HEK293 (cell line): ENCODE measurements around the gene HMCN1.
"Not testable (repeated sequence)": the region's sequence is repeated elsewhere in the genome, so short reads cannot be mapped to it uniquely, and the experiment has no call there.

Experiments used
- CTCF ChIA-PET: fragments of 350-600 bp; formaldehyde crosslinking; extraction: SDS; loops from one replicate; lab custom pipeline; 2021; ENCODE audit warnings: antibody characterized with exemption; lab: Yijun Ruan, JAX
- POLR2A ChIA-PET: fragments of 300-600 bp; formaldehyde crosslinking; extraction: SDS; loops from one replicate; lab custom pipeline; 2020; ENCODE audit warnings: antibody characterized with exemption, inconsistent platforms; lab: Yijun Ruan, JAX
- H3K27ac ChIP-seq: fragments of 200-500 bp; sonication (Bioruptor generic); 2 replicates; pipeline ENCODE4 v1.5.1; 2014; ENCODE audit warnings: low read depth, low read length, control low read depth, inconsistent platforms; ENCODE audit errors: extremely low read depth
- H3K36me3 ChIP-seq, 2 experiments: fragments of 200-500 bp in 1 of 2; sonication (Bioruptor generic) in 1 of 2; 1 replicate in 1 of 2; 2 replicates in 1 of 2; pipeline ENCODE4 v1.5.1; 2014 to 2017; ENCODE audit warnings: inconsistent platforms in 2 of 2, low read length in 2 of 2; ENCODE audit not compliant: control insufficient read depth in 2 of 2, insufficient read depth in 1 of 2
- H3K4me1 ChIP-seq: fragments of 200-500 bp; sonication (Bioruptor generic); 2 replicates; pipeline ENCODE4 v1.5.1; 2014; ENCODE audit warnings: mild to moderate bottlenecking, low read length, inconsistent platforms; ENCODE audit not compliant: control insufficient read depth, insufficient read depth
- H3K4me3 ChIP-seq: 2 replicates; pipeline ENCODE4 v1.5.1; 2011; ENCODE audit warnings: low read depth, mild to moderate bottlenecking, control low read depth, low read length, moderate library complexity
- H3K9me3 ChIP-seq: fragments of 200-500 bp; sonication (Bioruptor generic); 2 replicates; pipeline ENCODE4 v1.5.1; 2014; ENCODE audit warnings: low read depth, low read length, inconsistent platforms; ENCODE audit not compliant: control insufficient read depth, insufficient read depth
- EGR2 ChIP-seq: fragments of 450-650 bp; formaldehyde crosslinking; IDR thresholded peaks from 2 replicates; pipeline ENCODE4 v1.5.1; 2016; ENCODE audit warnings: low read depth, missing biosample characterization, missing genetic modification characterization
- GLI4 ChIP-seq: fragments of 450-650 bp; formaldehyde crosslinking; IDR thresholded peaks from 2 replicates; pipeline ENCODE4 v1.5.1; 2016; ENCODE audit warnings: missing biosample characterization, missing genetic modification characterization
- GLIS1 ChIP-seq: fragments of 450-650 bp; formaldehyde crosslinking; IDR thresholded peaks from 2 replicates; pipeline ENCODE4 v1.5.1; 2016; ENCODE audit warnings: missing biosample characterization, missing genetic modification characterization
- HOXA7 ChIP-seq: sonication (generic); formaldehyde crosslinking; IDR thresholded peaks from 2 replicates; pipeline ENCODE4 v1.8.1; 2022; ENCODE audit warnings: missing genetic modification reagents, borderline replicate concordance
- MYNN ChIP-seq: fragments of 450-650 bp; formaldehyde crosslinking; IDR thresholded peaks from 2 replicates; pipeline ENCODE4 v1.5.1; 2016; ENCODE audit warnings: missing biosample characterization, missing genetic modification characterization, borderline replicate concordance
- SCRT2 ChIP-seq: fragments of 450-650 bp; formaldehyde crosslinking; IDR thresholded peaks from 2 replicates; pipeline ENCODE4 v1.5.1; 2016; ENCODE audit warnings: missing biosample characterization, missing genetic modification characterization
- ZBTB21 ChIP-seq: fragments of 450-650 bp; formaldehyde crosslinking; IDR thresholded peaks from 2 replicates; pipeline ENCODE4 v1.5.1; 2017; ENCODE audit warnings: missing biosample characterization, missing genetic modification characterization
- ZFP3 ChIP-seq: fragments of 450-650 bp; formaldehyde crosslinking; IDR thresholded peaks from 2 replicates; pipeline ENCODE4 v1.5.1; 2016; ENCODE audit warnings: low read depth, missing biosample characterization, missing genetic modification characterization
- ZFP37 ChIP-seq: fragments of 450-650 bp; formaldehyde crosslinking; IDR thresholded peaks from 2 replicates; pipeline ENCODE4 v1.5.1; 2016; ENCODE audit warnings: missing biosample characterization, missing genetic modification characterization
- ZNF223 ChIP-seq: fragments of 450-650 bp; formaldehyde crosslinking; IDR thresholded peaks from 2 replicates; pipeline ENCODE4 v1.5.1; 2016; ENCODE audit warnings: missing biosample characterization, missing genetic modification characterization
- ZNF24 ChIP-seq: fragments of 450-650 bp; formaldehyde crosslinking; IDR thresholded peaks from 2 replicates; pipeline ENCODE4 v1.5.1; 2016; ENCODE audit warnings: missing biosample characterization, missing genetic modification characterization
- ZNF266 ChIP-seq: fragments of 450-650 bp; formaldehyde crosslinking; IDR thresholded peaks from 2 replicates; pipeline ENCODE4 v1.5.1; 2016; ENCODE audit warnings: missing biosample characterization, missing genetic modification characterization, low read depth
- ZNF48 ChIP-seq: fragments of 450-650 bp; formaldehyde crosslinking; IDR thresholded peaks from 2 replicates; pipeline ENCODE4 v1.5.1; 2016; ENCODE audit warnings: missing biosample characterization, missing genetic modification characterization
- ZNF521 ChIP-seq: fragments of 450-650 bp; formaldehyde crosslinking; IDR thresholded peaks from 2 replicates; pipeline ENCODE4 v1.5.1; 2017; ENCODE audit warnings: missing biosample characterization, mild to moderate bottlenecking, missing genetic modification characterization
- ZNF596 ChIP-seq: fragments of 450-650 bp; IDR thresholded peaks from 2 replicates; pipeline ENCODE4 v1.5.0; 2018; ENCODE audit warnings: missing biosample characterization, mild to moderate bottlenecking, missing genetic modification characterization, moderate library complexity
- ZNF658 ChIP-seq: fragments of 450-650 bp; formaldehyde crosslinking; IDR thresholded peaks from 2 replicates; pipeline ENCODE4; 2016; ENCODE audit warnings: missing biosample characterization, missing genetic modification characterization
- ZNF701 ChIP-seq: fragments of 450-650 bp; formaldehyde crosslinking; IDR thresholded peaks from 2 replicates; pipeline ENCODE4 v1.5.1; 2016; ENCODE audit warnings: missing biosample characterization, missing genetic modification characterization
- ZNF707 ChIP-seq: fragments of 450-650 bp; formaldehyde crosslinking; IDR thresholded peaks from 2 replicates; pipeline ENCODE4 v1.5.1; 2016; ENCODE audit warnings: missing biosample characterization, missing genetic modification characterization
- ZNF777 ChIP-seq: fragments of 450-650 bp; formaldehyde crosslinking; IDR thresholded peaks from 2 replicates; pipeline ENCODE4 v1.5.1; 2017; ENCODE audit warnings: missing biosample characterization, missing genetic modification characterization, borderline replicate concordance
- ZXDB ChIP-seq: fragments of 450-650 bp; formaldehyde crosslinking; IDR thresholded peaks from 2 replicates; pipeline ENCODE4 v1.5.1; 2016; ENCODE audit warnings: missing biosample characterization, missing genetic modification characterization
- TF ChIP-seq, protein P1 (sequence below): fragments of 450-650 bp; formaldehyde crosslinking; IDR thresholded peaks from 2 replicates; pipeline ENCODE4 v1.5.1; 2016; ENCODE audit warnings: missing biosample characterization, missing genetic modification characterization

Gene HMCN1

DNA sequence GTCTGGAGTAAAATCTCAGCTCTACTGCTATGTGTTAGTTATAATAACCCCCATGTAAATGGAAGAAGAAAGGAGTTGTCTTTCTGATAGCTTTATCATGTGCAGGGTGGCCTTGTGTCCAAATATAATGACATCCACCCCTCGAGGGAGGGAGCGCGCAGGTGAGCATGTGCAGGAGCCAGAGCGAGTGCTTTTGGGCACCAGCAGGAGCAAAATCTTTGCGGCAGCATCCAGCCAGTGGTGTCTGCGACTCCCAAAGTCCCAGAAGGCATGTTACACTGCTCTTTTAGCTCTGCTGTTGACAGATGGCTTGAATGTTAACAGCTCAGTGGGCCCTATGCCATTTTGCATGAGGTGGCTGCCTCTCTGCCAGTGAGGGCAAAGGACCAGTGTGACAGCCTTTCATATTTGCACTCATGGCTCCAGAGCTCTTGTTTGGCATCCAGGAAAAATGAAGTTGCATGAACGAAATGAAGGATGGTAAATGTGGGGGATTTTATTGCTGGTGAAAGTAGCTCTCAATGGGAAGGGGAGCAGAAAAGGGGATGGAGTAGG is 146.7 kb downstream of the HMCN1 start (continued):
- TF ChIP-seq ZFP3 (tag by site-specific recombination) (no peak), ZNF777 (tag by site-specific recombination) (no peak)

DNA sequence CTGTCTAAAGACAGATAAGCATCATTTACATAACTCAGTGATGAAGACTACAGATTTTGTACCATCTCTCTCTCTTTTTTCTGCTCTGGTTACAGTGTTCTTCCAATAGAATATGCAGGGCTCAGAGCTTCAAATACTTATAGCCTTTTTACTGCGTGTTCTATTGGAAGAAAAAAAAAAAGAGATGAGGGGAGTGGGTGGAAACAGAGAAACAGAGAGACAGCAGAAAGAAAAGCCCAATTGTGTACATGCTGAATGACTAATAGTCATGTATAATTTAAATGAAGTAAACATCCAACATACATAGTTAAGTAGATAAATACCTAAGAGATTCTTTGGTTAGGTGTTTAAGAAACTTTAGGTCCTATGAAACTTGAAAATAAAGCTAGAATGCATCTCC is 151.9 kb downstream of the HMCN1 start:
- Histone ChIP-seq H3K27ac (no peak overlapping the region), H3K9me3 (no peaks in the 10 kb centered on the region), H3K4me3 (no peak overlapping the region), H3K36me3 (no peaks in the 10 kb centered on the region), H3K4me1 (no peaks in the 10 kb centered on the region)
- ChIA-PET CTCF (no interaction called here), POLR2A (no interaction called here)
- TF ChIP-seq ZXDB (tag by site-specific recombination) (no peak), ZNF266 (tag by site-specific recombination) (no peak), ZNF24 (tag by site-specific recombination) (no peak), GLIS1 (no peak), SCRT2 (tag by site-specific recombination) (no peak), ZNF701 (tag by site-specific recombination) (no peak), ZNF596 (tag by site-specific recombination) (no peak), EGR2 (tag by site-specific recombination) (no peak), ZNF48 (tag by site-specific recombination) (no peak), ZFP37 (no peak), HOXA7 (no peak)
- TF ChIP-seq, protein P1, sequence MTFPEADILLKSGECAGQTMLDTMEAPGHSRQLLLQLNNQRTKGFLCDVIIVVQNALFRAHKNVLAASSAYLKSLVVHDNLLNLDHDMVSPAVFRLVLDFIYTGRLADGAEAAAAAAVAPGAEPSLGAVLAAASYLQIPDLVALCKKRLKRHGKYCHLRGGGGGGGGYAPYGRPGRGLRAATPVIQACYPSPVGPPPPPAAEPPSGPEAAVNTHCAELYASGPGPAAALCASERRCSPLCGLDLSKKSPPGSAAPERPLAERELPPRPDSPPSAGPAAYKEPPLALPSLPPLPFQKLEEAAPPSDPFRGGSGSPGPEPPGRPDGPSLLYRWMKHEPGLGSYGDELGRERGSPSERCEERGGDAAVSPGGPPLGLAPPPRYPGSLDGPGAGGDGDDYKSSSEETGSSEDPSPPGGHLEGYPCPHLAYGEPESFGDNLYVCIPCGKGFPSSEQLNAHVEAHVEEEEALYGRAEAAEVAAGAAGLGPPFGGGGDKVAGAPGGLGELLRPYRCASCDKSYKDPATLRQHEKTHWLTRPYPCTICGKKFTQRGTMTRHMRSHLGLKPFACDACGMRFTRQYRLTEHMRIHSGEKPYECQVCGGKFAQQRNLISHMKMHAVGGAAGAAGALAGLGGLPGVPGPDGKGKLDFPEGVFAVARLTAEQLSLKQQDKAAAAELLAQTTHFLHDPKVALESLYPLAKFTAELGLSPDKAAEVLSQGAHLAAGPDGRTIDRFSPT (tag by site-specific recombination) = no peak

DNA sequence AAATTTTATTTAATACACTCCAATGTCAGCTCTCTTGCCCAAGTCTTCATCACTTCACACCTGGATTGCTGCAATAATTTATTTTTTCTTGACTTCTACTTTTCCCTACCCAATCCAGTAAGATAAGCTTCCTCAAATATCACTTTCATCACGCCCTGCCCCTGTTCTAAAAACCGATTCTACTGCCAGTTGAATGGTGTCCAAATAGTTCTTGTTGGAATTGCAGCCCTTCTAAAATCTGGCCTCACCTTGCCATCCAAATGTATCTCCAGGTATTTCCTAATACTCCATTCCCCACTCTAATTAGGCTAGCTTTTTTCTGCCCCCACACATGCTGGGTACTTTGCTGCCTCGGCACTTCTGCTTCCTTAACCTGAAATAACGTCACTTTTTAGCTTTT is 152.5 kb downstream of the HMCN1 start:
- no peaks in the 10 kb centered on the region for H3K9me3 ChIP-seq
- H3K4me3 ChIP-seq = no peak overlapping the region
- H3K36me3 ChIP-seq = no peaks in the 10 kb centered on the region
- CTCF ChIA-PET = no interaction called here
- POLR2A ChIA-PET = no interaction called here
- no peak overlapping the region for H3K27ac ChIP-seq
- TF ChIP-seq ZNF707 = no peak
- TF ChIP-seq ZBTB21 (tag by site-specific recombination) = no peak
- TF ChIP-seq MYNN (tag by site-specific recombination) = no peak
- no peak for TF ChIP-seq ZNF658
- TF ChIP-seq ZNF223 (tag by site-specific recombination) = no peak
- no peak for TF ChIP-seq ZNF521
- no peak for TF ChIP-seq GLI4
- no peaks in the 10 kb centered on the region for H3K4me1 ChIP-seq

DNA sequence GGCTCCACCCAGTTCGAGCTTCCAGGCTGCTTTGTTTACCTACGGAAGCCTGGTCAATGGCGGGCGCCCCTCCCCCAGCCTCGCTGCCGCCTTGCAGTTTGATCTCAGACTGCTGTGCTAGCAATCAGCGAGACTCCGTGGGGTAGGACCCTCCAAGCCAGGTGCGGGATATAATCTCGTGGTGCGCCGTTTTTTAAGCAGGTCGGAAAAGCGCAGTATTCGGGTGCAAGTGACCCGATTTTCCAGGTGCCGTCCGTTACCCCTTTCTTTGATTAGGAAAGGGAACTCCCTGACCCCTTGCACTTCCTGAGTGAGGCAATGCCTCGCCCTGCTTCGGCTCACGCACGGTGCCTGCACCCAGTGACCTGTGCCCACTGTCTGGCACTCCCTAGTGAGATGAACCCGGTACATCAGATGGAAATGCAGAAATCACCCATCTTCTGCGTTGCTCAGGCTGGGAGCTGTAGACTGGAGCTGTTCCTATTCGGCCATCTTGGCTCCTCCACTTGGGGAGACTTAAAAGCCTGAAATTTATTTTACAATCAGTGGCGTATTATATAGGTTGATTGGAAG is 158.7 kb downstream of the HMCN1 start:
- H3K36me3 ChIP-seq, H3K4me1 ChIP-seq, CTCF ChIA-PET, H3K27ac ChIP-seq, H3K9me3 ChIP-seq, H3K4me3 ChIP-seq, POLR2A ChIA-PET: not testable (repeated sequence)
